Panc1 (cell line): ENCODE results near the gene FRK. TPM values are rescaled to one million over a fixed set of nuclear protein-coding genes. Genes with fewer than 3 reads are reported as not detected.

Experiments used
- ATAC-seq: fragments of 200-7000 bp; cut with Tn5 transposase; 2 replicates; pipeline ENCODE4 v1.9.1; 2020; ENCODE audit warnings: mild to moderate bottlenecking, moderate library complexity
- BruUV-seq: library from RNA; stranded (reverse); fragments of 400-500 nt; replicated peaks from 2 replicates; lab custom pipeline; 2021; lab: Mats Ljungman, UMichigan
- CTCF ChIA-PET: fragments of 300-600 bp; sonication (Branson Sonifier 250); formaldehyde crosslinking; loops from one replicate; lab custom pipeline; 2022; ENCODE audit warnings: antibody characterized with exemption; lab: Charles Lee
- POLR2A ChIA-PET: fragments of 300-600 bp; sonication (Branson Sonifier 250); formaldehyde crosslinking; loops from one replicate; lab custom pipeline; 2022; ENCODE audit warnings: antibody characterized with exemption; lab: Charles Lee
- DNase-seq: peaks from one replicate; pipeline ENCODE4 v3.0.0-alpha.2; 2010; ENCODE audit warnings: low read depth, low spot score
- H3K27ac ChIP-seq: 2 replicates; pipeline ENCODE4 v1.5.1; 2011; ENCODE audit warnings: mild to moderate bottlenecking, low read length, inconsistent platforms
- H3K27me3 ChIP-seq: fragments of 200-500 bp; sonication (Bioruptor generic); 2 replicates; pipeline ENCODE4 v1.6.0; 2014; ENCODE audit warnings: low read length, inconsistent platforms; ENCODE audit not compliant: control insufficient read depth, insufficient read depth
- H3K36me3 ChIP-seq: fragments of 200-500 bp; sonication (Bioruptor generic); 2 replicates; pipeline ENCODE4 v1.5.1; 2014; ENCODE audit warnings: inconsistent platforms, mild to moderate bottlenecking, low read length, moderate library complexity; ENCODE audit not compliant: control insufficient read depth, insufficient read depth
- H3K4me1 ChIP-seq: 2 replicates; pipeline ENCODE4 v1.5.1; 2011; ENCODE audit warnings: inconsistent platforms, mild to moderate bottlenecking, low read length, moderate library complexity; ENCODE audit not compliant: control insufficient read depth, insufficient read depth
- H3K4me3 ChIP-seq, 2 experiments: 2 replicates each; pipeline ENCODE4 v1.5.1; 2011 to 2012; ENCODE audit warnings: low read depth in 2 of 2, low read length in 2 of 2, mild to moderate bottlenecking in 2 of 2, inconsistent platforms in 1 of 2, moderate library complexity in 1 of 2
- H3K9me3 ChIP-seq: fragments of 200-500 bp; sonication (Bioruptor generic); 2 replicates; pipeline ENCODE4 v1.5.1; 2014; ENCODE audit warnings: low read depth, mild to moderate bottlenecking, inconsistent platforms, low read length, moderate library complexity; ENCODE audit not compliant: control insufficient read depth, insufficient read depth
- CTCF ChIP-seq: fragments of 450-650 bp; IDR thresholded peaks from 2 replicates; pipeline ENCODE4 v1.5.1; 2017; ENCODE audit warnings: mild to moderate bottlenecking
- POLR2AphosphoS5 ChIP-seq: IDR thresholded peaks from 2 replicates; pipeline ENCODE4 v1.6.1; 2012; ENCODE audit warnings: mild to moderate bottlenecking, low read depth, low read length, moderate library complexity
- REST ChIP-seq, 2 experiments: IDR thresholded peaks; 2 replicates each; pipeline ENCODE4 v1.6.1; 2011 to 2012; ENCODE audit warnings: low read depth in 2 of 2, control low read depth in 1 of 2, low read length in 1 of 2, mild to moderate bottlenecking in 1 of 2, moderate library complexity in 1 of 2; ENCODE audit not compliant: insufficient read depth in 1 of 2
- SIN3A ChIP-seq: IDR thresholded peaks from 2 replicates; pipeline ENCODE4 v1.6.1; 2012; ENCODE audit warnings: low read depth, mild to moderate bottlenecking, low read length, moderate library complexity, borderline replicate concordance; ENCODE audit not compliant: insufficient read depth
- TCF7L2 ChIP-seq: IDR thresholded peaks from 2 replicates; pipeline ENCODE4 v1.6.1; 2011; ENCODE audit warnings: mild to moderate bottlenecking, low read depth, low read length, inconsistent platforms
- in situ Hi-C: cut with HindIII; loops from 2 replicates; pipeline ENCODE4 v1.10.0; 2016; ENCODE audit warnings: low sequenced_read_pairs, low pct_unique_long_range_greater_than_20kb
- intact Hi-C: fragments of 100-400 bp; cut with micrococcal nuclease; formaldehyde crosslinking; loops from one replicate; pipeline ENCODE4 v1.10.0; 2022; ENCODE audit not compliant: unreplicated experiment
- total RNA-seq: library from RNA; stranded (reverse); gene quantifications from one replicate; pipeline ENCODE4 v1.2.1, GENCODE V29; 2021; ENCODE audit not compliant: unreplicated experiment

The FRK gene
- total RNA-seq, 1 experiment from 2014 or later: 2.5 TPM

GRCh38 chr6:115902436-115902835, 158.3 kb downstream of the FRK start:
- POLR2A ChIA-PET: no interaction called here
- CTCF ChIA-PET: no interaction called here
- Histone ChIP-seq H3K36me3 (no peaks in the 10 kb centered on the region), H3K4me3 (no peak overlapping the region), H3K9me3 (no peaks in the 10 kb centered on the region), H3K27me3 (no peaks in the 10 kb centered on the region), H3K4me1 (no peaks in the 10 kb centered on the region), H3K27ac (no peak overlapping the region)
- in situ Hi-C loops (no loop called here), intact Hi-C loops (no loop called here)
- no TSS peak for BruUV-seq
- DNase-seq (no peak), ATAC-seq (no peak)
- TF ChIP-seq TCF7L2 (no peak), REST (IDR thresholded peaks at IDR 0.05; ENCODE audit: insufficient read depth in 1 of 2, low read depth in 2 of 2, low read length in 1 of 2) (no peak), SIN3A (no peak), POLR2AphosphoS5 (no peak), CTCF (no peak)

- ChIA-PET CTCF (no interaction called here), POLR2A (no interaction called here)
- no peak overlapping the region for H3K4me3 ChIP-seq
- DNase-seq (no peak), ATAC-seq (no peak)
- in situ Hi-C loops (no loop called here), intact Hi-C loops (no loop called here)
- TF ChIP-seq CTCF (no peak), SIN3A (no peak), TCF7L2 (no peak), REST (IDR thresholded peaks at IDR 0.05; ENCODE audit: insufficient read depth in 1 of 2, low read depth in 2 of 2, low read length in 1 of 2) (no peak), POLR2AphosphoS5 (no peak)
- no peak overlapping the region for H3K27ac ChIP-seq
- no peaks in the 10 kb centered on the region for H3K4me1 ChIP-seq
- no peaks in the 10 kb centered on the region for H3K27me3 ChIP-seq
- BruUV-seq: no TSS peak
- H3K9me3 ChIP-seq: no peaks in the 10 kb centered on the region
- H3K36me3 ChIP-seq: no peaks in the 10 kb centered on the region
Observed at GRCh38 chr6:115901896-115902295, 158.8 kb downstream of the FRK start.
